Activated CD4-positive, alpha-beta memory T cell treated with anti-CD3 and anti-CD28 coated beads for 36 hours (primary cell): ENCODE data around the gene TRAPPC12. TPM values are rescaled to one million over a fixed set of nuclear protein-coding genes. Genes with fewer than 3 reads are reported as not detected.

Source experiments
- CTCF ChIA-PET: fragments of 350-600 bp; sonication (Branson Sonifier 250); formaldehyde crosslinking; loops from one replicate; lab custom pipeline; 2021; ENCODE audit warnings: antibody characterized with exemption, inconsistent platforms; lab: Charles Lee
- POLR2A ChIA-PET: fragments of 350-600 bp; sonication (Branson Sonifier 250); formaldehyde crosslinking; loops from one replicate; lab custom pipeline; 2021; ENCODE audit warnings: antibody characterized with exemption; lab: Charles Lee
- DNase-seq: peaks from one replicate; pipeline ENCODE4 v3.0.0-alpha.2; 2020
- H3K27ac Mint-ChIP-seq: one replicate; pipeline ENCODE4 v1.8.0; 2021; ENCODE audit warnings: mixed read lengths
- H3K27me3 Mint-ChIP-seq: one replicate; pipeline ENCODE4 v1.8.0; 2021; ENCODE audit warnings: mixed read lengths
- H3K36me3 Mint-ChIP-seq: one replicate; pipeline ENCODE4 v1.8.0; 2021; ENCODE audit warnings: mixed read lengths
- H3K4me1 Mint-ChIP-seq: one replicate; pipeline ENCODE4 v1.8.0; 2021; ENCODE audit warnings: low read depth, mixed read lengths
- H3K4me3 Mint-ChIP-seq: one replicate; pipeline ENCODE4 v1.8.0; 2021; ENCODE audit warnings: mild to moderate bottlenecking, mixed read lengths
- H3K9me3 Mint-ChIP-seq: one replicate; pipeline ENCODE4 v1.8.0; 2021; ENCODE audit warnings: mixed read lengths
- intact Hi-C: fragments of 100-400 bp; cut with micrococcal nuclease; formaldehyde crosslinking; loops from one replicate; pipeline ENCODE4 v1.15.1; 2023
- total RNA-seq, 2 experiments: library from RNA; stranded (reverse); gene quantifications; one replicate each; pipeline ENCODE4 v1.2.3, GENCODE V29; 2021

TRAPPC12 gene
- total RNA-seq, 2 experiments from 2014 or later = 61.4 to 64.3 TPM

DNA sequence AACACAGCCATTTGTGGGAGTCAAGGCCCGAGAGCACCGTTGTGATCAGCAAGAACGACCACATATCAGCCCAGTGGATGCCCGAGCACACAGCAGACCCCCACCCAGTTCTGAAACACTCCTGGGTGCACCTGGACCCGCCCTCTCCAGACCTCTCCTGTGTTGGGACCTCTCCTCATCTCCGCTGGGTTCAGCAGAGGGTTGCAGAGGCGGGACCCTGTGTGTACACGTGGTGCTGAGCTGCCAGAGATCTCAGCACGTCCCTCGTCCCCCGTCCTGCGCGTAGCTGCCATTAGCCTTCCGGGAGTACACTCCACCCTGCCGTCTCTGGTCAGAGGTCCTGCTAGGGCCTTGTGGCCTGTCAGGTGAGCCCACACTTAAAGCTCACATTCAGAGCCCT, 88.2 kb downstream of the TRAPPC12 start:
- H3K4me1 Mint-ChIP-seq = no peaks in the 10 kb centered on the region
- H3K27me3 Mint-ChIP-seq = no peaks in the 10 kb centered on the region
- H3K36me3 Mint-ChIP-seq = peaks cover 25% of the 10 kb centered on the region
- H3K9me3 Mint-ChIP-seq = no peaks in the 10 kb centered on the region
- H3K4me3 Mint-ChIP-seq = no peak overlapping the region
- no peak for DNase-seq
- no peak overlapping the region for H3K27ac Mint-ChIP-seq
- intact Hi-C loops = no loop called here
- CTCF ChIA-PET = no interaction called here
- POLR2A ChIA-PET = no interaction called here

DNA sequence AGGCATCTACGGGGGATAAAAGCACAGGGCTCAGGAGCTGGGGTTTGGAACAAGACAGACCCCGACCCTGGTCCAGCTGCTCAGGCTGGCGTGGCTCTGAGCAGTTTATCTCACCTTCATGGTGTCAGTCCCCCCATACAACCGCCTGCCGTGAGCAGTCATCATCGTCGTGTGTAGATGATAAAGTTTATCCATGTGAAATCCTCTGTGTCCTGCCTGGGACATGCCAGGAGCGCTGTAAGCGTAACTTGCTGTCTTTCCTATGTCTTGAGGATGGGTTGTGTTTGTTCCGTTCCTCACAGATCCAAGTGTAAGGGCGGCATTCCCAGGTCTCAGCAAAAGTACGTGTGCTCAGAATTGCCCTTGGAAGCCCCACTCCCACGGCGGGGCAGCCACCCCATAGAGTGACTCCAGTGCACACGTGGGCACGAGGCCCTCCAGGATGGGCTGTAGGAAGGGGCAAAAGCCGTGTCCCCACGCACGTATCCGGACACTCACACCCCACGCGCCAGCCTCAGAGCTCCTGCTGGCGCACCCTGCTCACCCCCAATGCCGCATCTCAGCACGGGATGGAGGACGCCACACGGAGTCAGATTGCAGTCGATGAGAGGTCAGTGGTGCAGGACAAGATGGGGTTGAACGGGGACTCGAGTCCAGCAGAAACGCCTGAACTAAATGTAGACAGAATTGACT, 88.9 kb downstream of the TRAPPC12 start:
- ChIA-PET POLR2A (no interaction called here), CTCF (no interaction called here)
- no peaks in the 10 kb centered on the region for H3K9me3 Mint-ChIP-seq
- H3K4me3 Mint-ChIP-seq = no peak overlapping the region
- H3K27me3 Mint-ChIP-seq = no peaks in the 10 kb centered on the region
- DNase-seq = no peak
- intact Hi-C loops = no loop called here
- H3K36me3 Mint-ChIP-seq = peaks cover 25% of the 10 kb centered on the region
- no peaks in the 10 kb centered on the region for H3K4me1 Mint-ChIP-seq
- H3K27ac Mint-ChIP-seq = no peak overlapping the region

DNA sequence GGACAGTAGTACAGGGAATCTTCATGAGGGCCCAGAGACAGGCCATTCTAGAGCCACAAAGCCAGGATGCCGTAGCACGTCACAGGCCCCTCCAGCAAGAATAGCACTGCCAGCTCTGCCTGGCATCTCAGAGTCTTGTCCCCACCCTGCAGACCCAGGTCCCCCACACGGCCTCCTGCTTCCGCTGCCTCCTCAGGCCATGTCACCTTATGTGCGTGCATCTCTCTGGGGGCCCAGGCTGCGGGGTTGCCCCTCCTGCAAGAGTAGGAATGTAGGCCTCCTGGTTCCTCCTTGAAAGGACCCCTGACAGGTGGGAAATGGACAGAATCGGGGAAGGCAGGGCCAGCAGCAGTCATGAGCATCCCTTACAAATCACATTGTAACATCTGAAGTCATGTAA, 90.0 kb downstream of the TRAPPC12 start:
- Mint-ChIP-seq H3K27me3 (no peaks in the 10 kb centered on the region), H3K4me1 (no peaks in the 10 kb centered on the region), H3K27ac (no peak overlapping the region), H3K36me3 (peaks cover 23% of the 10 kb centered on the region), H3K9me3 (no peaks in the 10 kb centered on the region), H3K4me3 (no peak overlapping the region)
- ChIA-PET POLR2A (no interaction called here), CTCF (no interaction called here)
- no peak for DNase-seq
- intact Hi-C loops = no loop called here

DNA sequence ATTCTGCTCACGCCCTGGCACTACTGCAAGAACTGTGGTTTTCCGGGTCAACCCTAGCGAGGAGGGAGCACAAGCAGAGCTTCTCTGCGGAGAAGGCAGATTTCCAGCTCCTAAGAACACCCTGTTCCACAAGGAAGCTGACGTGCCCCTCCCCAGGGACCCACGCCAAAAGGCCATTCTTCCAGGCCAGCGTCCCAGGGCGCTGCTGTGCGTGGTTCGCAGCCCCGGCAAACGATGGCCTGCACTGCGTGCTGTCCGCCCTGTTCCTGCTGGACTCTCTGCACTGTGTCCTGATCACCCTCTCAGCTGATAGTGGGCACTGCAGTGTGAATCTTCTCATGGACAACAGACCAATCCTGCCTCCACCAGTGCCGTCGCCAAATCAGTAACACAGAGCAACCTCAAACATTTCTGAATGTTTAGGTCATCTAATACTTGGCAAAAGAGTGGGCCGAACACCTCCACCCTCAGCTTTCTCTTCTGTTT, 90.7 kb downstream of the TRAPPC12 start:
- no peaks in the 10 kb centered on the region for H3K27me3 Mint-ChIP-seq
- POLR2A ChIA-PET = no interaction called here
- CTCF ChIA-PET = no interaction called here
- no peak for DNase-seq
- H3K27ac Mint-ChIP-seq = no peak overlapping the region
- H3K4me3 Mint-ChIP-seq = no peak overlapping the region
- H3K9me3 Mint-ChIP-seq = no peaks in the 10 kb centered on the region
- H3K36me3 Mint-ChIP-seq = peaks cover 21% of the 10 kb centered on the region
- intact Hi-C loops = no loop called here
- H3K4me1 Mint-ChIP-seq = no peaks in the 10 kb centered on the region

DNA sequence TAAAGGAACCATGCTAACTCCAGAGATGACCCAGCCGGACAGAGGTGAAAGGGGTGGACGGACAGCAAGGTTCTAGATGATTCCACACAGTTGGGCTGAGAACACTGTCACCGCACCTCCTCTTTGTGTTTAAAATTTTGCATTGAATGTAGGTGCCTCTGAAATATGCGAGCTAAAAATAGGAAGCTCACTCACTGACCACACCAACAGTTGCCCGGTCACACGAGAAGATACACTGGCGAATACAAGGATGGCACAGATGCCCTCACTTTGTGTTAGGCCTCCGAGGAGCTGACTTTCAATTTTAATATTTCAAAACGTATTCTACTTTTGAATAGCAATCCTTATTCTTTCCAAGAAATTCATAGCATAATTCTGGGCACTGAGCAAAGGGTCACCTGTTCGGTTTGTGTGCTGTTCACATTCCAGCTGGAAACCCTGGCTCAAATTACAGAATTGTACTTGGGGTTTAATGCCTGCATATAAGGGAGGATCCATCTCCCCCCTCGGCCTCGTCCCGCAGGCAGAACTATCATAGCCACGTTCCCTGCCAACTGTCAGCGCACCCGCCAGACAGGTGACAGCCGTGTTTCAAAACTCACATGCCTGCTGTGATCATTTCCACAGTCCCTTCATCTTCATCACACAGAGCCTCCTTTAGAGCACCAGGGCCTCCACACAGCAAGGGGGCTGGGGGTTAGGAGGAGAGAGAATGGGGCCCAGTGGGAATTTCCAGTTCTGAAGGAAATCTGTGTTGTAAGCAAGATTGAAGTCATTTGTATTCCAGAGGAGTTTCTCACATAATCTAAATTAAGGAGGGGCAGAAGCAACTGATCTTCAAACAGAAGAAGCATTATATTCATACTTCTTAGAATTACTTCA, 91.6 kb downstream of the TRAPPC12 start:
- peaks cover 21% of the 10 kb centered on the region for H3K36me3 Mint-ChIP-seq
- CTCF ChIA-PET = no interaction called here
- H3K27ac Mint-ChIP-seq = no peak overlapping the region
- DNase-seq = no peak
- H3K4me1 Mint-ChIP-seq = no peaks in the 10 kb centered on the region
- H3K27me3 Mint-ChIP-seq = no peaks in the 10 kb centered on the region
- no peaks in the 10 kb centered on the region for H3K9me3 Mint-ChIP-seq
- intact Hi-C loops = no loop called here
- no peak overlapping the region for H3K4me3 Mint-ChIP-seq
- POLR2A ChIA-PET = no interaction called here

DNA sequence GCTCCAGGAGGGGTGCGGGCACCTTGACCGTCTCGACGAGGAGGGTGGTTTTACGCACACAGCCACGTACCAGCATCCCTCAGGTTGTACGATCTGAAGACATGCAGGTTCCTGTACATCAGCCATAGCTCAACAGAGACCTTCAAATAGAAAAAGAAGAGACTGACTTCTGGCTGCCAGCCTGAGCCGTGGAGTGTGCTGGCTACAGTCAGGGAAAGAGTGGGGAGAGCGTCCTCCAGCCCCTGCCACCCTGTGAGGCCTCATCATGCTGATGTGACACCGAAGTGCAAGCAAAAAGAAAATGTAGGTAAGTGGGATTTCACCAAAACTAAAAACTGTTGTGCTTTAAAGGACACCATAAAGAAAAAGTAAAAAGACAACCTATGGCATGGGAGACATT, 92.8 kb downstream of the TRAPPC12 start:
- Mint-ChIP-seq H3K27ac (no peak overlapping the region), H3K36me3 (peaks cover 19% of the 10 kb centered on the region)
- intact Hi-C loops = no loop called here

DNA sequence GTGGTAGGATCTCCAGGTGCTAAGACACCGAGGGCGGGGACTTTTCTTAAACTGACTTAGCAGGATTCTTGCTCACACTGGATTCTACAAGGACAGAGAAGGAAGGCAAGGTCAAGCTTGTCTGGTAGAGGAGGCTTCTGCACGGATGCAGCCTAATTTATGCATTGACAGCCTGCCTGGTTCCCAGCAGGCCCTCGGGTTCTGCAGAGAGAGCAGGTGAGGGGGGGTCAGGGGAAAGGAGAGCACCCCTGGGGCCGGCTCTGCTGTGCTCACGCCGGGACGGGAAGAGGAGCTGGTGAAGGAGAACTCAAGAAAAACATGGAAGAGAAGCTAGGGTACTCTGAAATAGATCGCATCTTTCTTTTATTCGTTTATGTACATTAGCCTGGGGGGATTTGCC, 93.5 kb downstream of the TRAPPC12 start:
- Mint-ChIP-seq H3K27me3 (no peaks in the 10 kb centered on the region), H3K4me3 (no peak overlapping the region), H3K36me3 (peaks cover 14% of the 10 kb centered on the region), H3K9me3 (no peaks in the 10 kb centered on the region), H3K27ac (no peak overlapping the region), H3K4me1 (no peaks in the 10 kb centered on the region)
- intact Hi-C loops = no loop called here
- ChIA-PET POLR2A (no interaction called here), CTCF (interaction anchor here (1.0 to 1.6 kb wide), 2 partner anchors 11 to 49 kb away, joined by 5 to 8 read pairs; no protein-coding TSS in a partner anchor)
- no peak for DNase-seq

More for the DNA sequence above, 92.8 kb downstream of the TRAPPC12 start:
- POLR2A ChIA-PET = no interaction called here
- Mint-ChIP-seq H3K4me3 (no peak overlapping the region), H3K27me3 (no peaks in the 10 kb centered on the region), H3K4me1 (no peaks in the 10 kb centered on the region), H3K9me3 (no peaks in the 10 kb centered on the region)
- no peak for DNase-seq
- CTCF ChIA-PET = interaction anchor here (1.6 kb wide), 1 partner anchor 10 kb away, joined by 8 read pairs; no protein-coding TSS in a partner anchor

DNA sequence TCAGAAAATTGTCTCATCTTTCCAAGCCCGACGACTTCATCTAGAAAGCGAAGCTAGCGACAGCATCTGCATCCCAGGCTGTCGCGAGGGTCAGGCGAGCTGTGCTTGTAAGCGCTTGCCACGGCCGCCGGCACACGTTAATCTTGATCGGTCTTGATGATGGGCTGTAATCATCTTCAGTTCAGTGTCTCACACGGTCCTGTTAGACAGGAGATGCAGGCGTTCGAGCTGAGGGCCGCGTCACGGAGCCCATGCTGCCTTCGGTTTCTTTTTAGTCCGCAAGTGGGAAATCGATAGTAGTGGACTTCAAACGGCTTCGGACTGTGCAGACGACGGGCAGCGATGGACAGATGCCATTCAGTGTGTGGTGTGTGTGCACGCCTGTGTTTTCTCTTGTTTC, 96.3 kb downstream of the TRAPPC12 start:
- POLR2A ChIA-PET = no interaction called here
- Mint-ChIP-seq H3K4me1 (no peaks in the 10 kb centered on the region), H3K36me3 (peaks cover 15% of the 10 kb centered on the region), H3K9me3 (no peaks in the 10 kb centered on the region), H3K27me3 (no peaks in the 10 kb centered on the region), H3K27ac (no peak overlapping the region), H3K4me3 (no peak overlapping the region)
- no peak for DNase-seq
- intact Hi-C loops = no loop called here
- CTCF ChIA-PET = interaction anchor here (0.8 kb wide), 2 partner anchors 13 to 52 kb away, joined by 3 read pairs; no protein-coding TSS in a partner anchor

DNA sequence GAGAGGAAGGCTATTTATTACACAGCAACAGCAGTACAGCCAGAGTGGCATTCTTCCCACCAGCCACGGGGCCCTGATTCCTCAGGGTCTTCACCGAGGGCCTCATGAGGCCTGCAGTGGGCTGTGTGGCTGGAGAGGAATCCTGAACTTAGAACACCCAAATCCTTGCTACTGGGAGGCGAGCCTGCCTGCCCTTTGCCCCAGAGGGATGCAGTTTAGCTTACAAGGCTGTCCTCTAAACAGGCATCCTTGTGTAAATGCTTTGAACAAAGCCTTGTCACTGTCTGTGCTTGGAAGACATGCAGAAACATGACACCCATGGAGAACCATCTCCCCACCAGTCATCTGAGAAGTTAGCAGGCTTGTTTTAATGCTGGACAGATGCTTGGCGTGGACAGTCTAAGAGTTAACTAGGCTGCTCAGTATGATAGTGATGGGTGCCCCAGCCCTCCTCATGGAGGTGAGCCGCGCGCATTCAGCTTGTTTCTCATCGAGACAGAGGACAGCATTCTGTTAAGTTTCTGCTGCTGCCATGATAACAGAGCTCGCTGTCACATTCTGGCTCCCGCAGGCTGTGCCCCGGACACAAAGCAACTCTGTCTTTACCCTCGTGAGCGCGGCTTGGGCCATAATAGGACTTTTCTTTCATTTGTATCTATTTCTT, 97.0 kb downstream of the TRAPPC12 start:
- intact Hi-C loops = no loop called here
- Mint-ChIP-seq H3K4me1 (no peaks in the 10 kb centered on the region), H3K27ac (no peak overlapping the region), H3K4me3 (no peak overlapping the region), H3K36me3 (peaks cover 15% of the 10 kb centered on the region), H3K9me3 (no peaks in the 10 kb centered on the region), H3K27me3 (no peaks in the 10 kb centered on the region)
- CTCF ChIA-PET = interaction anchor here (0.8 kb wide), 2 partner anchors 13 to 52 kb away, joined by 3 read pairs; no protein-coding TSS in a partner anchor
- POLR2A ChIA-PET = no interaction called here
- no peak for DNase-seq

DNA sequence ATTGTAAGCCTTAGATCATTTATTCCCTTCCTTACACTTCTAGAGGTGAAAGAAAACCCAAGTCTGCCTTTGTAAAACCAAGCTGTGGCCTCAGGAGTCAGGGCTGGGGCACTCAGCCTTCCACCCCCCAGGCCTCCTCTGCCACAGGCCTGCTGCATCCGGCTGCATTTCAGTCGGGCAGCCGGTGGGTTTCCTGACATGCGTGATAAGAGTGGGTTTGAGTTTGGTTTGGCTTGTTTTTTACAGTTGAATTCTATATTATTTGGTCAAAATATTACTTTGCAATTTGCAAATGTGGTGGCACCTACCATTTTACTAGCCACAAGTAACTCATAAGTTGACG, 97.5 kb downstream of the TRAPPC12 start:
- H3K27ac Mint-ChIP-seq = no peak overlapping the region
- CTCF ChIA-PET = no interaction called here
- peaks cover 15% of the 10 kb centered on the region for H3K36me3 Mint-ChIP-seq
- H3K4me1 Mint-ChIP-seq = no peaks in the 10 kb centered on the region
- intact Hi-C loops = no loop called here
- POLR2A ChIA-PET = no interaction called here
- no peaks in the 10 kb centered on the region for H3K27me3 Mint-ChIP-seq
- H3K9me3 Mint-ChIP-seq = no peaks in the 10 kb centered on the region
- H3K4me3 Mint-ChIP-seq = no peak overlapping the region
- no peak for DNase-seq

DNA sequence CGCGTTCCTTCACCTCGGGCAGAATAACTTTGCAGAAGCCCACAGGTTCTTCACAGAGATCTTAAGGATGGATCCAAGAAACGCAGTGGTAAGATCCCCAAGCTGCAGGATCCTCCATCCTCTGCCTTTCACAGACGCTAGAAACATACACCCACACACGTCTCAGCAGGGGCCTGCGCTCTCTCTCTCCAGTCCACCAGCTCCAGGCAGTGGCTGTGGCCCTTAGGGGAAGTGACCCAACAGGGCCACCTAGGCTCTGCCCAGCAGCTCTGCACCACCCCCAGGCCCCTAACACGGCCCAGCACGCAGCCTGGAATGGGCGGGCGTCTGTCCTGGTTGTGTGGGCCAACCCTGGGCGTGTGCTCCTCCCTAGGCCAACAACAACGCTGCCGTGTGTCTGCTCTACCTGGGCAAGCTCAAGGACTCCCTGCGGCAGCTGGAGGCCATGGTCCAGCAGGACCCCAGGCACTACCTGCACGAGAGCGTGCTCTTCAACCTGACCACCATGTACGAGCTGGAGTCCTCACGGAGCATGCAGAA, 99.4 kb downstream of the TRAPPC12 start:
- no peak for DNase-seq
- Mint-ChIP-seq H3K9me3 (no peaks in the 10 kb centered on the region), H3K27ac (no peak overlapping the region), H3K27me3 (no peaks in the 10 kb centered on the region), H3K36me3 (peaks cover 10% of the 10 kb centered on the region), H3K4me3 (no peak overlapping the region), H3K4me1 (no peaks in the 10 kb centered on the region)
- ChIA-PET POLR2A (no interaction called here), CTCF (no interaction called here)
- intact Hi-C loops = no loop called here
